ENCODE results near the gene ATP2A1.
"Not testable (repeated sequence)": the region's sequence is repeated elsewhere in the genome, so short reads cannot be mapped to it uniquely, and the experiment has no call there.

Gene ATP2A1

DNA sequence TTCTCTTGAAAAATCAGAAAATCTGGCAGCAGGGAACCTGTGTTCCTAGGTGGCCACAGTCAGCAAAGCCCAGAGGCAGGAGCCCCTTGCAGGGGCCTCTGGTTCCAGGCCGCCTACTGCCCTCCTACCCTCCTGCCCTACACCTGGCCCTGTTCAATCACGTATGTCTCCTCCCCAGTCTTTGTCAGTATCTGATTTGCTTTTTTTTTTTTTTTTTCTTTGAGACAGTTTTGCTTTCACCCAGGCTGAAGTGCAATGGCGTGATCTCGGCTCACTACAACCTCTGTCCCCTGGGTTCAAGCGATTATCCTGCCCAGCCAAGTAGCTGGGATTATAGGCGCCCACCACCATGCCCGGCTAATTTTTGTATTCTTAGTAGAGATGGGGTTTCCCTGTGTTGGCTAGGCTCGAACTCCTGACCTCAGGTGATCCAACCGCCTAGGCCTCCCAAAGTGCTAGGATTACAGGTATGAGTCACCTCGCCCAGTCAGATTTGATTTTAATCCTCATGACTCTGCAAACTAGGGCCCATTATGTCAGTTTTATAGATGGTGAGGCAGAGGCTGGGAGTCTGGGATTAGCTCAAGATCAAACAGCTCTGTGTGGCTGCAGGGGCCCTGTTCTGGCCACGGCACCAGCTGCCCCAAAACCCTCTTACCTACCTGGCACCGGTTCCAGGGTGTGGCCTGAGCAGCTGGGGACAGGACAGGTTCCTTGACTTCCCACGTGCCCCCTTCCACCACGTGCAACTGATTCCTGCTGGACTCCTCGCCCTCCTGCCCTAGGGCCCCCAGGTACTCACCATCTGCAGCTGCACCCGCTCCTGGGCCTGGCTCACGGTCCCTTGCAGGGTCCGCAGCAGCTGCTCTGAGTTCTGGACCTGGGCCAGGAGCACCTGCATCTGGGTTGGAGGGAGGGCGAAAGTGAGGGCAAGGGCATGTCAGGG, 32.1 kb downstream of the ATP2A1 start:
- DNase-seq (ENCODE audit: low spot score) = no peak

- no peak for DNase-seq (ENCODE audit: low spot score)
These were observed 34.3 kb downstream of the ATP2A1 start for GRCh38 chr16:28912558-28912957.

DNA sequence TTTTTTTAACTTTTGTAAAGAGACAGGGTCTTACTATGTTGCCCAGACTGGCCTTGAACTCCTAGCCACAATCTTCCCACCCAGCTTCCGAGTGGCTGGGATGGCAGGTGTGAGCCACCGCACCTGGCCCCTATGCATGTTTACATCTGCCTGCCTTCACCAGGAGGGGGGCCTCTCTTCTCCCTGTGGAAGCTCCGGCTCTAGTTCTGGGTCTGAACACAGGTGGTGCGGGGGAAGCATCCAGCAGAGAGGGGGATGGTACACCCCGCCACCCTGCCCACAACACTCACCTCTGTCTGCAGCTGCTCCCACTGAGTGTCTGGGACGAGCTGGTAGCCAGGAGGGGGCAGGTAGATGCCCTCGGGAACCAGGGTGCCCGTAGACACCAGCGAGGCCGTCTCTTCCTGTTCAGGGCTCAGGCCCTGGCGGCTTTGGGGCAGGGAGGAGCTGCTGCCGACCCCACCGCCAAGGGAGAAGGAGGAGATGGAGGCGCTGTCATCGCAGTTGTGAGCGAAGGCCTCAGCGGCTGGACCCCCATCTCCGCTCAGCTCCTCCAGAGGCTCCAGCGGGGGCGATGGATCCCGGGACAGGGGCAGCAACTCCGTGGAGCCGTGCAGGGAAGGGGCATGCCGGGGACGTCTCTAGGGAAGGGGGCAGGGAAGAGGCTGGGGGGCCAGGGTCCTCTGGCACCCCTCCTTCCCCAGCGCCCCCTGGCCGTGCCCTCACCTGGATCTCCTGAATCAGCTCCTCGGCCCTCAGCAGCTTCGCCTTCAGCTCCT, 35.8 kb downstream of the ATP2A1 start:
- no peak for DNase-seq (ENCODE audit: low spot score)

GRCh38 chr16:28915181-28915580, 36.9 kb downstream of the ATP2A1 start:
- DNase-seq (ENCODE audit: low spot score) = no peak

- DNase-seq (ENCODE audit: low spot score) = no peak
These were observed 38.8 kb downstream of the ATP2A1 start for GRCh38 chr16:28917095-28917494.

GRCh38 chr16:28918698-28919097, 40.4 kb downstream of the ATP2A1 start:
- no peak for DNase-seq (ENCODE audit: low spot score)

GRCh38 chr16:28923231-28923587, 44.9 kb downstream of the ATP2A1 start:
- DNase-seq (ENCODE audit: low spot score) = no peak

DNA sequence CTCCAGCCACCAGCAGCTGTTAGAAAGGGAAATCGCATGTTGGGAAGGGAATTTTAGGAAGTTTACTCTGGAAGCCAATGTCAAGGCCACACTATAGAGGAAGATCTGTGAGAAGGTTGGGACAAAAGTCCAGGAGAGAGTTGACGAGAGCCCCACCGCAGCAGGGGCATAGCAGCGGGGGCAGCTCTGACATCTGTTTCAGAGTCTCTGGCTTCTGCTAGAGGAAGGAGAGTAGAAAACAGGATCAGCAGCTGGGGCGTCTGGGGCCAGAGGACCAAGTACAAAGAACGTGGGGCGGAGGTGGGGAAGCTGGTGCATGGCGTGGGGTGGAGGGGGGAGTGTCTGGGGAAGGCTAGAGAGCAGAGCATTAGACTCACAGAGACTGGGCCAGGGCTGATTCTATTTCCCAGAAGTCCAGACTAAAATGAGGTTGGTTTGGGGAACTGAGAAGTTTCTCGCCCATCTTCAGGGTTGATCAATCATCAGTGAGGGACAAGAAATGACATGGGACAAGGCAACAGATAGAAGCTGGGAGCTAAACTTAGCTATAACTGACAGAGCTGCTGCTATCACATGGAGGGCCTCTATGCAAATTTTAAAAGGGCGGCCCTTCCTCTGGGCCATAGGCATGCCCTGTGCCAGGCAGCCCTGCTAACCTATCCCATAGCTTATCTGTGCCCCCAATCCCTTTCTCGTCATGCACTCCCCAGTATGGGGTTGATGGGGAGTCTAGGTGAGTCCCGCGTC, 45.5 kb downstream of the ATP2A1 start:
- no peak for DNase-seq (ENCODE audit: low spot score)

DNA sequence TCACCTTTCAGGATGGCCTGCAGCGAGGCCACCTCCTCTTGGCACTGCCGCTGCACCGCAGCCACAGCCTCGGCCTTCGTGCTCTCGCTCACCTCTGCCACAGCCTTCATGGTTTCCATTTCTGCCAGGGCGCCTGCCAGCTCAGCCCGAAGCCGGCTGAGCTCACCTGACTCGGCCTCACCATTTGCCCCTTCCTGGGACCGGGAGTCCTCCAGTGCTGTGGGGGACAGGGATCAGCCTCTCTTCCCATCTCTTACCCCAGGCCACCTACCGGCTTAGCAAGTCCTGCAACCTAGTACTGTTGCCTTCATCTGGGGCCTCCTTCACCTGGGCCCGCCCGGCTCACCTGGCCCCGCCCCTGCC, 46.1 kb downstream of the ATP2A1 start:
- no peak for DNase-seq (ENCODE audit: low spot score)

- DNase-seq (ENCODE audit: low spot score) = peak; percentile 98
These were observed 46.6 kb downstream of the ATP2A1 start, which contains the start of gene RABEP2 for GRCh38 chr16:28924762-28925385. Gene RABEP2, minus strand, starts transcription at chr16:28925238. Its CDS starts 75 bp downstream, at chr16:28925163.

DNA sequence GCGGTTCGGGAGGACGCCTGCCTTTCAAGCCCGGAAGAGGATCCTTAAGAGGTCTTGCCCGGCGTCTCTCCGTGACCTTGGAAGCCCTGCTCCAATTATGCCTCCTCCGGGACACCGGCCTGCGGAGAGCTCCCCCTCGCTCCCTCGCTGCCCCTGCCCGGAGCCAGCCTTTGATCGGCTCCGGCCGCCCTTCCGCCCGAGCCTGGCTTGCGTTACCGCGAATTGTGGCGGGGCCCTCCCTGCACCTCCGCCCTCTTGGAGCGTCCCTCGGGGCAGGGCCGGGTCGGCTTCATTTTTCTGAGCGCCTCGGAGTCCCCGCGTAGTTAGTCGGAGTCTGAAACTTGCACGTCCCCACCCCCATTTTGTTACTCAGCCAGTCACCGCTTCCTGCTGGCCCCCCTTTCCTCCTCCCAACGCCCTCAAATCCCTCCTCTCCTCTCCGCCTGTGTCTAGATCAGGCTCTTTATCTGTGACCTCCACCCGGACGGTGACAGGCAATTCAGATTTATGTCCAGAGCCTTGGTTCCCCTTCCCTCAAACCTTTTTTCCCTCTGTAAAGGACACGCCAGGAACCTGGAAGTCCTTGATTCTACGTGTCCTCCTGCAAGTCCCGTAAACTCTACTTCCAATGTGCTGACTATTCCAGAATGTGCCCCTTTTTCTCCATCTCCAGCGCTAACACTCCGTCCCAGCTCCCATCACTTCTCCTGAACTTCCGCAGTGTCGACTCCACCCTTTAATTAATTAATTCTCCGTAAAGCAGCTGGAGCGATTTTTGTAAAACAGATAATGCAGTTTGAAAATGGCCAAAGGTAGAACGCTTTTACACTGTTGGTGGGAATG, 47.3 kb downstream of the ATP2A1 start:
- DNase-seq (ENCODE audit: low spot score) = peak; percentile 37

GRCh38 chr16:28926284-28926683, 48.0 kb downstream of the ATP2A1 start:
- DNase-seq (ENCODE audit: low spot score) = not testable (repeated sequence)

- DNase-seq (ENCODE audit: low spot score) = no peak
These were observed 49.5 kb downstream of the ATP2A1 start for GRCh38 chr16:28927815-28928214.

GRCh38 chr16:28930203-28930602, 51.9 kb downstream of the ATP2A1 start:
- DNase-seq (ENCODE audit: low spot score) = no peak

DNA sequence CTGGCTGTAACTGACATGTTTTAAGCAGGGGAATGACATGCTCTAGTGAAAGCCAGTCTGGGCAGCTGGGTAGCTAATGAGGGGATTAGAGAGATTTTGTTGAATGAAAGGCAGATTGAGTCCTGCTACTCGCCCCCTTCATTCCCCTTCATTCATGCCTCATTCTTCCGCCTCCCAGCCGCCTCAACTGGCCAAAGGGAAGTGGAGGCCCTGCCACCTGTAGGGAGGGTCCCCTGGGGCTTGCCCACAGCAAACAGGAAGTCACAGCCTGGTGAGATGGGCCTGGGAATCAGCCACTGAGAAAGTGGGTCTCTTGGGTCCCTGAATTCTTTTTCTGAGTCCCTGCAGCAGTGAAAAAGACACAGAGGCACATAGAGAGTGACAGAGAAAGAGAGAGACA, 52.4 kb downstream of the ATP2A1 start:
- no peak for DNase-seq (ENCODE audit: low spot score)

DNA sequence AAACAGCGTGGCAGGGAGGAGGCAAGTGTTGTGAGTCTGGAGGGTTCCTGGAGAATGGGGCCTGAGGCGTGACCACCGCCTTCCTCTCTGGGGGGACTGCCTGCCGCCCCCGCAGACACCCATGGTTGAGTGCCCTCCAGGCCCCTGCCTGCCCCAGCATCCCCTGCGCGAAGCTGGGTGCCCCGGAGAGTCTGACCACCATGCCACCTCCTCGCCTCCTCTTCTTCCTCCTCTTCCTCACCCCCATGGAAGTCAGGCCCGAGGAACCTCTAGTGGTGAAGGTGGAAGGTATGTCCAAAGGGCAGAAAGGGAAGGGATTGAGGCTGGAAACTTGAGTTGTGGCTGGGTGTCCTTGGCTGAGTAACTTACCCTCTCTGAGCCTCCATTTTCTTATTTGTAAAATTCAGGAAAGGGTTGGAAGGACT, 53.5 kb downstream of the ATP2A1 start, which contains the start of gene CD19:
CD19 (plus strand) TSS at position 171 of the 425 bp plus-strand sequence; CDS start at position 201, 30 bp downstream.
- no peak for DNase-seq (ENCODE audit: low spot score)

DNA sequence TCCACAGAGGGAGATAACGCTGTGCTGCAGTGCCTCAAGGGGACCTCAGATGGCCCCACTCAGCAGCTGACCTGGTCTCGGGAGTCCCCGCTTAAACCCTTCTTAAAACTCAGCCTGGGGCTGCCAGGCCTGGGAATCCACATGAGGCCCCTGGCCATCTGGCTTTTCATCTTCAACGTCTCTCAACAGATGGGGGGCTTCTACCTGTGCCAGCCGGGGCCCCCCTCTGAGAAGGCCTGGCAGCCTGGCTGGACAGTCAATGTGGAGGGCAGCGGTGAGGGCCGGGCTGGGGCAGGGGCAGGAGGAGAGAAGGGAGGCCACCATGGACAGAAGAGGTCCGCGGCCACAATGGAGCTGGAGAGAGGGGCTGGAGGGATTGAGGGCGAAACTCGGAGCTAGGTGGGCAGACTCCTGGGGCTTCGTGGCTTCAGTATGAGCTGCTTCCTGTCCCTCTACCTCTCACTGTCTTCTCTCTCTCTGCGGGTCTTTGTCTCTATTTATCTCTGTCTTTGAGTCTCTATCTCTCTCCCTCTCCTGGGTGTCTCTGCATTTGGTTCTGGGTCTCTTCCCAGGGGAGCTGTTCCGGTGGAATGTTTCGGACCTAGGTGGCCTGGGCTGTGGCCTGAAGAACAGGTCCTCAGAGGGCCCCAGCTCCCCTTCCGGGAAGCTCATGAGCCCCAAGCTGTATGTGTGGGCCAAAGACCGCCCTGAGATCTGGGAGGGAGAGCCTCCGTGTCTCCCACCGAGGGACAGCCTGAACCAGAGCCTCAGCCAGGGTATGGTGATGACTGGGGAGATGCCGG, 54.3 kb downstream of the ATP2A1 start:
- no peak for DNase-seq (ENCODE audit: low spot score)

DNA sequence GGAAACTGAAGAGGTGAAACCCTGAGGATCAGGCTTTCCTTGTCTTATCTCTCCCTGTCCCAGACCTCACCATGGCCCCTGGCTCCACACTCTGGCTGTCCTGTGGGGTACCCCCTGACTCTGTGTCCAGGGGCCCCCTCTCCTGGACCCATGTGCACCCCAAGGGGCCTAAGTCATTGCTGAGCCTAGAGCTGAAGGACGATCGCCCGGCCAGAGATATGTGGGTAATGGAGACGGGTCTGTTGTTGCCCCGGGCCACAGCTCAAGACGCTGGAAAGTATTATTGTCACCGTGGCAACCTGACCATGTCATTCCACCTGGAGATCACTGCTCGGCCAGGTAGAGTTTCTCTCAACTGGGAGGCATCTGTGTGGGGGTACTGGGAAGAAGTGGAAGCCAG, 54.9 kb downstream of the ATP2A1 start:
- no peak for DNase-seq (ENCODE audit: low spot score)

- DNase-seq (ENCODE audit: low spot score) = no peak
These were observed 57.1 kb downstream of the ATP2A1 start for GRCh38 chr16:28935346-28935745.
